Prostate gland (tissue), 2 donors: ENCODE data around the gene IGF2BP3.

Experiments
- CTCF ChIP-seq, 4 experiments: fragments of 200-600 bp in 2 of 4; fragments of 450-650 bp in 2 of 4; sonication (generic) in 2 of 4; IDR thresholded peaks; 1 replicate in 3 of 4; 2 replicates in 1 of 4; pipeline ENCODE4 v1.5.1; 2016 to 2019; ENCODE audit warnings: antibody characterized with exemption in 4 of 4, mild to moderate bottlenecking in 2 of 4, moderate library complexity in 2 of 4
- POLR2A ChIP-seq: fragments of 450-650 bp; IDR thresholded peaks from one replicate; pipeline ENCODE4 v1.6.1; 2016; ENCODE audit warnings: antibody characterized with exemption, mild to moderate bottlenecking

GRCh38 chr7:23494009-23494408 lies 23.7 kb upstream of the IGF2BP3 start:
- no peak for TF ChIP-seq CTCF (IDR thresholded peaks at IDR 0.05)
- TF ChIP-seq POLR2A, result no peak
